NCI-H1417 treated with DMSO at 0.1 percent for 48 hours (cell line): ENCODE results near the gene LIG4.

Source experiments
- DNase-seq: peaks from one replicate; lab custom pipeline; 2025; lab: John Stamatoyannopoulos, UW

LIG4 gene

DNA sequence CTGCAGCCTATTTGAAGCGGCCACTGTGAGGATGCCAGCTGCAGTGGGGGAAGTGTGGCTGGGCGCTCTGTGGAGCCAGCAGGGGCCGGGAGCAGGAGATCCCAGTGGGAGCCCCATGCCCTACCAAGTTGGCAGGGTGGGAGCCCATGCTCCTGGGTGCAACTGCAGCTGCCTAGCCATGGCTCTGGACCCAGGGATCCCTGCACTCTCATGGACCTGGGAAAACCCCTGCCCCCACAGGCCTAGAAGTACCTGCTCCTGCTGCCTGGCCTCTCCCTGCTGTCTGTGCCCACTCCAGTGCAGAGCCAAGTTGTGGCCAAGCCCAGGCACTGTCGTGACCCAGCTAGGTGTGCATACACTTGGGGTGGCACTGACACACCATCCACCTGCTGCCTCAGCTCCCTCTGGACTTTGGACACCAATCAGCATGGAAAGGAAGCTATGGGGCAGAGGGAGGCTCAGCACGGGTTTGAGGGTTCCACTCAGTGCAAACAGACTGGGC is 20.9 kb downstream of the LIG4 start:
- no peak for DNase-seq

DNA sequence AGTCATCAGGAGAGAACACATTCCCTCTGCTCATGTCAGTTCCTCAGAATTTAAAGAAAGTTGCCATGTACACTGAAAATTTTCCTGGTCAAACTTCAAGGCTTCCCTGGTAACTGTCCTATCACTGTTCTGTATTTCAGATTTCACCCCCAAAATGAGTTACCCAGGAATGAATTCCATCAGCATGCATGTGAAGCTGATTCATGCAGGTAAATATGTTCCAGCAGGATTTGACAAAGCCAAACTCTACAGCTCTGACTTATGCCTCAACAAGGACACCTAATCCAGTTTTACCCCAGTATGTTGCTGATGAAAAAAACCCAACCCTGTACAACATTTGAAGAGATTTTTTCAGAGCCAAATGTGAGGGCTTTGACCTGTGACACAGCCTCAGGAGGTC is 21.5 kb downstream of the LIG4 start:
- no peak for DNase-seq

DNA sequence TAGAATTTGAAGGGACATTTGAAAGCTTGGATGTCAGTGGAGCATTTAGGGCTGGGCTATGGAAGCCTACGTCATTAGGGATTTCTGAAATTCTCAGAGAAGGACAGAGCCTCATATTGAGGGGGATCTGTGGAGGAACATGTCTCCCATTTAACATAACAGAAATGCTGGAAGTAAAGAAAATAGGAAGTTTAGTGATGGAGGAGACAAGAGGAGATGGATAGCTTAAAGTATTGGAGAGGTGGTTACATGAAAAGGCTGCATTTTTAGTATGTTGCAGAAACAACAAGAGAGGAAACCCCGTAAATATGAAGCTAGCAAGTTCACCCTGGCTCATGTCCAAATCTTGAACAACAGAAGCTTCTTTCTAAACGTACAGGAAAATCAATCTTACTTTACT is 24.4 kb downstream of the LIG4 start:
- no peak for DNase-seq

DNA sequence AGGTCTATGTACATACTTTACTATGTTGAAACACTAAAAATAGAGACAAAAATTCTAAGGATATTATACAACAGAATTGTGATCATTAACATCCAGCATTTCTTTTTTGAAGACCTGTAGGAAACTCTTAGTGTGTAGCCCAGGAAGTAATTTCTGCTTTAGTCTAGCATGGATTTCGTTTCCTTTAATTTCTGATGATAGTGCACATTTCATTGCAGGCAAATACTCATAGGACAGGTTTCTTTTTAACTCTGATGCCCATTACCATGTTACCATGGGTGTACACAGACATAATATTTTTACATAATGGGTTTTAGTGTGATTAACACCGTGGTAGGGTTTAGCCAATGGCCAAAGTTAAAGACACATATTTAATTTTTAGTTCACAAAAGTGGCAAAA is 27.1 kb downstream of the LIG4 start:
- DNase-seq, result no peak

DNA sequence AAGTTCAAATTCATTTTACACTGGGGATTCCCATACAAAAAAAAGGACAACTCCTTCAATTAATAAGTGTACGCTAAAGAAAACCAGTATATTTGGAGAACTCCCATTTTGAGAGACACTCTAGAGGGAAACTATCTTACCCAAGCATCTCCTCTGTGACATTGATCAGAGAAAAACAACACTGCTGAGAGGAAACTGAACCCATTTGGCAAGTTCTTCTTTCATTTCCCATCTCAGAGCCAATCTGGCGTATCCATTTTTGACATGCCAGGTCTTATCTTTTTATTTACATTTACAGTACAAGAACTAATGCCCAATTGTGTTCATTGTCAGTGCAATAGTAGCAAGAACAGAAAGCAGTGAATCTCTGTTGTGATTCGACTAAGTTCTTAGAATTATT is 30.1 kb downstream of the LIG4 start:
- DNase-seq, result no peak

DNA sequence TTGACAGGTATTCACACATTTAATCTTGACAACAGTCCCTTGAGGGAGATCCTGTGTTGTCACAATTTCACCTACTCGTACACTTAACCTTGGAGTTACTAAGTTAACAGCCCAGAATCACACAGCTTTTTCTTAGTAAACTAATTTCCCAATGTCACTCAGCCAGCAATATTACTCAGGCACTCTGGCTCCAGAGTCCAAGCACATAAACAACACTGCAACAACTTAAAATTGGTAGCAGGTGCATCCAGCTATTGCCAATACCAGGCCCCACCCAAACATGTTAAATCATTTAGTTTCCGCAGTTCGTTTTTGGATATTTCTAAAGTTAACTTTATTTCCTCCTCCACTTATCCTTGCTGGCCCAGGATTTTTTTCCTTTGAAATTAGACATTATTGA is 32.7 kb downstream of the LIG4 start:
- DNase-seq, result no peak

DNA sequence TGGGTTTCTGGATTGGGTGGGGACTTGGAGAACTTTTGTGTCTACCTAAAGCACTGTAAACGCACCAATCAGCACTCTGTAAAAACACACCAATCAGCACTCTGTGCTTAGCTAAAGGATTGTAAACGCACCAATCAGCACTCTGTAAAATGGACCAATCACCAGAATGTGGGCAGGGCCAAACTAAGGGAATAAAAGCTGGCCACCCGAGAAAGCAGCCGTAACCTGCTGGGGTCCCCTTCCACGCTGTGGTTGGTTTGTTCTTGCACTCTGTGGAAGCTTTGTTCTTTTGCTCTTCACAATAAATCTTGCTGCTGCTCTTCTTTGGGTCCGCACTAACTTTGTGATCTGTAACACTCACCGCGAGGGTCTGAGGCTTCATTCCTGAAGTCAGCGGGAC is 37.3 kb downstream of the LIG4 start:
- no peak for DNase-seq

DNA sequence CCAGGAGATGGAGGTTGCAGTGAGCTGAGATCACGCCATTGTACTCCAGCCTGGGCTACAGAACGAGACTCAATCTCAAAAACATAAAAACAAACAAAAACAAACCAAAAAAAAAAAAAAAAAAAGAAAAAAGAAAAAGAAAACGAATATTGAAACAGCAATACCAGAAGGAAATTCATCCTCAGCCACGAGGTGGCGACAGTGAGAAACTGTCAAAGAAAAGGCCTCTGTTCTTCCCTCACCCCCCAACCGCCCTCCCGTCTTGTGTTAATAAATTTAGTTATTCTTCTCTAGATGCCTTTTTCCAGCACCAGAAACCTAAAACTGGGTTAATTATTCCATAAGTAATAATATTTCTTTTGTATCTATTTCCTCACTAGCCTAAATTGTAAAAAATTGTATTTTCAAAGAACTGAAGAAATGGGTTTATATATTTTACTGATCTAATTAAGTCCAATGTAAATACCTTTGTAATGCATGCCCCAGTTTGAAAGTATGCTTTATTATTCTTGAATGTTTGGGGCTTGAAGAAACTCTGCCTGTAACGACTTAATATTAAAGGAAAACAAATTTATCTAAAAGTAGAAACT is 38.6 kb downstream of the LIG4 start:
- DNase-seq, result no peak

DNA sequence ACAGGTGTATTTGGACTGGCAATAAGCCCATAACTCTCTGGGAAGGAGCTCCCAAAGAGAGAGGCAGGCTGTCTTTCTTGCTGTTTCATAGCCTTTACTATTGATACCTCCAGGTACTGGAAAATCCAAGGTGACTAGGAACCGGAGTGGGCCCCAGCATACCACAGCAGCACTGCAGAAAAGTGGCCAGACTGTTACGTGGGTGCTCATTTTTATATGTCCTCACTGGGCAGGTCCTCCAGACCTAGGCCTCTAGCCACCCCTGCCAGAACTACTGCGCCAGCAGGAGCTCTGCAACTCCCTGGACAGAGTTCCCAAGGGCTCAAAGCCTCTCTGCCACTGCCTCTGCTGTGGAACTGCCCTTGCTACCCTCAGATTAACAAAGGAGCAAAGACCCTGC is 46.4 kb downstream of the LIG4 start:
- no peak for DNase-seq

DNA sequence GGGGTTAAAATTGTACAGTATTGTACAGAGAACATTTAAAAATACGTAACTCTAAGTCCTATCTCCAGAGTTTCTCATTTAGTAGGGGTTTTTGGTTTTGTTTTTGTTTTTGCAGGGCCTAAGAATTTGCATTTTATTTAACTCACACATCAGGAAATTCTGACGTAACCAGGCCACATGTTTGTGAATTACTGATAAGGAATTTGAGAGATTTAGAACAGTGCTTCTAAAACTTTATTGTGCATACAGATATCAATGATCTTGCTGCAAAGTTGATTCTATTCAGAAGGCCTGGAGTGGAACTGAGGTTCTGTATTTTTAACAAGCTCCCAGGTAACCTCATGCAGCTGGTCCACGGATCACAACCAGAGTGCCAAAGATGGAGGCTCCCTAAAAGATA is 49.3 kb downstream of the LIG4 start:
- DNase-seq, result no peak

DNA sequence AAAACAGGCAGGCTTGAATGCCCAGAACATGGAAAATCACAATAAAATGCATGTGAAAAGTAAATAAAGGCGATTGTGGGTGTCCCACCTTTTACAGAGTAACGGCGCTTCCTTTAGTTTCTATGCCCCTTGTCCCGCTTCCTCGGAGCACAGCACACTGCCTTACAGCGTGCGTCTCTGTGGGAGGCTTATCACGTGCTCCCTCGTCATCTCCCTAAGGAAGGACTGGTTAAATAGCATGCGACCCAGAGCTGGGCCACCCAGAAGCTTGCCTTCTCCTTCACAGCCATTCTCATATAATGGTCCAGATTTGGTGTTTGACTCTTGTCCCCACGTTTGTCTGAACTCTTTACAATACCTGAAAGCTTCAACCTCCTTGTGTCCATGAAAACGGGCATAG is 56.6 kb downstream of the LIG4 start:
- DNase-seq, result no peak
